Right lobe of liver (tissue), 6 donors: Measurements from ENCODE around the gene MCTP2. TPM values are rescaled to one million over a fixed set of nuclear protein-coding genes. Genes with fewer than 3 reads are reported as not detected.
A peak's percentile ranks its signal among the peaks of the same experiment; 100 is the strongest.

Experiments
- ATAC-seq, 4 donors: fragments of 200-7000 bp; cut with Tn5 transposase; one replicate each; pipeline ENCODE4 v1.9.1; 2020; ENCODE audit warnings: mild to moderate bottlenecking in 4 of 4, moderate library complexity in 4 of 4
- DNase-seq, 3 donors: peaks; one replicate each; pipeline ENCODE4 v3.0.0-alpha.2; 2020
- H3K27ac ChIP-seq, 3 donors: fragments of 200-600 bp; one replicate each; pipeline ENCODE4 v1.8.0; 2022
- H3K27me3 ChIP-seq, 2 donors: fragments of 200-600 bp; one replicate each; pipeline ENCODE4 v1.8.0; 2022
- H3K36me3 ChIP-seq, 4 donors: fragments of 200-600 bp; sonication (generic) in 1 of 4; one replicate each; pipeline versions ENCODE4 v1.5.1 to v1.8.0; 2017 to 2022; ENCODE audit warnings: control low read depth in 1 of 4
- H3K4me1 ChIP-seq, 4 donors: fragments of 200-600 bp; sonication (generic) in 1 of 4; one replicate each; pipeline versions ENCODE4 v1.5.1 to v1.8.0; 2017 to 2022; ENCODE audit warnings: control low read depth in 1 of 4
- H3K4me3 ChIP-seq, 3 donors: fragments of 200-600 bp; one replicate each; pipeline ENCODE4 v1.8.0; 2022
- H3K9me3 ChIP-seq, 4 donors: fragments of 200-600 bp; sonication (generic) in 1 of 4; one replicate each; pipeline versions ENCODE4 v1.5.1 to v1.8.0; 2017 to 2022; ENCODE audit warnings: control low read depth in 1 of 4
- CTCF ChIP-seq, 4 donors: fragments of 200-600 bp in 3 of 4; fragments of 450-650 bp in 1 of 4; IDR thresholded peaks; one replicate each; pipeline versions ENCODE4 v1.5.1 to v1.8.0; 2016 to 2022; ENCODE audit warnings: antibody characterized with exemption in 4 of 4, mild to moderate bottlenecking in 2 of 4
- POLR2A ChIP-seq: fragments of 450-650 bp; IDR thresholded peaks from one replicate; pipeline ENCODE4 v1.6.1; 2017; ENCODE audit warnings: antibody characterized with exemption, mild to moderate bottlenecking
- WGBS: methylation state at CpG from one replicate; pipeline ENCODE4 v1.1.6; 2018; ENCODE audit warnings: low coverage, low lambda C conversion rate; ENCODE audit not compliant: insufficient coverage; ENCODE audit errors: missing lambda C conversion rate; 5-methylcytosine and 5-hydroxymethylcytosine counted together
- intact Hi-C, 2 donors: fragments of 100-400 bp; cut with DNase I; formaldehyde crosslinking; loops; one replicate each; pipeline versions ENCODE4 v1.11.2 to v1.14.1; 2022
- total RNA-seq, 6 experiments: library from RNA; depleted of rRNA in 2 of 6; stranded (reverse); fragments of >200 nt in 2 of 6; fragmentation: NEBNext Ultra II Directional in 3 of 6; extraction: Animal tissue kit (Norgen Biotek cat#: 25700) in 3 of 6; gene quantifications; one replicate each; pipeline versions ENCODE4 v1.1.0 to v1.2.4, GENCODE V29; 2016 to 2023
- donor health status: DM: no; HTN: yes; CAD: no.
- donor health status: DM: no; HTN: no; CAD: no.
- donor health status: DM: no; HTN: no; CAD: no.
- donor health status: DM: no; HTN: yes; CAD: no.
- donor health status: DM: no; HTN: yes; CAD: no.

The MCTP2 gene
- total RNA-seq, 6 experiments from 2014 or later = 1.8 to 5.3 (median 2.9) TPM

DNA sequence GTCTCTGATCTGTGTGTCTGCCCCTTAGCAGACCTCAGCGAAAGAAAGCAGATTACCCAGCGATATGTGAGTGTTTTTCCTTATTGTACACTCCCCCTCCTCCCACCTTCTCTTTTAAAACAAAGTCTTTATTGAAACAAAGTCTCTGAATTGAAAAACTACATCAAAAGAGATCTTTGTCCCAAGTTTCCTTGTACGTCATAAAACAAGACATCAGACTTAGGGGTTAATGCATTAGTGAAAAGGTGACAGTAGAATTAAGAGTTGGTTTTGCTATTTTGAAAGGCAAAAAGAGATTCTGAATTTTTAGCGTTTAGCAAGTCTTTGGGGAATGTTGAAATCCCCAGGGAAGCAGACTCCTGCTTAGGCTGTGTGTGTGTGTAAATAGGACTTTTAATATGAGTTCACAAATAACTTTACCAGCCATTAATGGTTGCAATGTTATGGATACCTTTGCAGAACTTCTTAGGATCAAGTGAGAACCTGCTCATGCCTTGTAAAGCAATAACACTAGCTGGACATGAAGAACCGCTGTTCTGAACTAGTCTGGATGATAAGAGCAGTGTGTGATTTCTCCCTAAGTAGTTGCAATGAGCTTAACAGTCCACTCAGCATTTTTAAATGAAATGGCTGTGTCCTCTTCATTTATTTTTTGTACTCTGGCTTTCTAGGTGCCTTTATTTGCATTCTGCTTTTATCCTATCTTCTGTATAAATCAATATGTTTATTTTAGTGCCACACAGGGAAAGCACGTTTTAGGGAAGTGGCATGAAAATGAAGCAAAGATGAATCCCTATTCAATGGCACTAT is 136.6 kb downstream of the MCTP2 start:
- H3K4me1 ChIP-seq = no peaks in the 10 kb centered on the region
- no peaks in the 10 kb centered on the region for H3K36me3 ChIP-seq
- ATAC-seq (peak in 3 of 4 donors; percentile 27 to 65 (median 37)), DNase-seq (no peak)
- no peak overlapping the region for H3K4me3 ChIP-seq
- no peaks in the 10 kb centered on the region for H3K9me3 ChIP-seq
- no peaks in the 10 kb centered on the region for H3K27me3 ChIP-seq
- intact Hi-C loops = no loop called here
- WGBS = 52% methylated on average over 6 of the region's 6 CpGs
- no peak overlapping the region for H3K27ac ChIP-seq
- TF ChIP-seq POLR2A (no peak), CTCF (IDR thresholded peaks at IDR 0.05) (no peak)

GRCh38 chr15:94370206-94370935 is 139.0 kb downstream of the MCTP2 start:
- intact Hi-C loops = no loop called here
- no peaks in the 10 kb centered on the region for H3K4me1 ChIP-seq
- no peaks in the 10 kb centered on the region for H3K27me3 ChIP-seq
- H3K36me3 ChIP-seq = no peaks in the 10 kb centered on the region
- H3K4me3 ChIP-seq = no peak overlapping the region
- DNase-seq (no peak), ATAC-seq (peak in 2 of 4 donors; percentile 41 to 45)
- 66% methylated on average over 10 of the region's 10 CpGs for WGBS
- H3K27ac ChIP-seq = no peak overlapping the region
- TF ChIP-seq CTCF (IDR thresholded peaks at IDR 0.05) (no peak), POLR2A (no peak)
- H3K9me3 ChIP-seq = no peaks in the 10 kb centered on the region

DNA sequence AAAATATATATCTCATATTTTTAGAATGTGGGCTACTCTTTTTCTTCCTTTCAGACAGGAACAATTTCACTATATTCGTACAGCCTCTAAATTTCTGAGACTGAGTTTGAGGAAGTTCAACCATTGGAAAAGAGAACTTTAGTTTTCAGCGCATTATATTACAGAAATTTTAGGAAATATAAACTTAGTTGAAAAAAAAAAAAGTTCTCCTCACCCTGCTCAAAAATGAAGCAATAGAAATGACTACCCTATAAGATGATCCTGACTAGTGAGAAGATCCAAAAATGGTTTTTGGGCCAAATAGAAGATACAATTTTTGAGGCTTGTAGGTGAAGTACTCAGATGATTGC is 139.6 kb downstream of the MCTP2 start:
- ATAC-seq = peak in 2 of 4 donors; percentile 36 to 37
- no peaks in the 10 kb centered on the region for H3K36me3 ChIP-seq
- H3K27ac ChIP-seq = no peak overlapping the region
- WGBS = 36% methylated on average over 2 of the region's 2 CpGs
- H3K27me3 ChIP-seq = no peaks in the 10 kb centered on the region
- TF ChIP-seq CTCF (IDR thresholded peaks at IDR 0.05) = no peak
- no peak for TF ChIP-seq POLR2A
- no peak for DNase-seq
- intact Hi-C loops = no loop called here
- no peaks in the 10 kb centered on the region for H3K9me3 ChIP-seq
- no peaks in the 10 kb centered on the region for H3K4me1 ChIP-seq
- no peak overlapping the region for H3K4me3 ChIP-seq

GRCh38 chr15:94372821-94373220 is 141.5 kb downstream of the MCTP2 start:
- H3K27ac ChIP-seq = no peak overlapping the region
- H3K4me1 ChIP-seq = no peaks in the 10 kb centered on the region
- no peak overlapping the region for H3K4me3 ChIP-seq
- no peak for DNase-seq
- H3K9me3 ChIP-seq = no peaks in the 10 kb centered on the region
- TF ChIP-seq POLR2A (no peak), CTCF (IDR thresholded peaks at IDR 0.05) (no peak)
- 73% methylated on average over 6 of the region's 6 CpGs for WGBS
- H3K36me3 ChIP-seq = no peaks in the 10 kb centered on the region
- H3K27me3 ChIP-seq = no peaks in the 10 kb centered on the region
- ATAC-seq = no peak
- intact Hi-C loops = no loop called here
